ENCODE data around the gene GHR. TPM values are rescaled to one million over a fixed set of nuclear protein-coding genes. Genes with fewer than 3 reads are reported as not detected.

The GHR gene
- total and polyA plus RNA-seq, 10 of the 15 experiments (the other 5 are each of a cell fraction or from before 2014, with no cell fraction given) = 0.23 to 10.2 (median 0.48) TPM

DNA sequence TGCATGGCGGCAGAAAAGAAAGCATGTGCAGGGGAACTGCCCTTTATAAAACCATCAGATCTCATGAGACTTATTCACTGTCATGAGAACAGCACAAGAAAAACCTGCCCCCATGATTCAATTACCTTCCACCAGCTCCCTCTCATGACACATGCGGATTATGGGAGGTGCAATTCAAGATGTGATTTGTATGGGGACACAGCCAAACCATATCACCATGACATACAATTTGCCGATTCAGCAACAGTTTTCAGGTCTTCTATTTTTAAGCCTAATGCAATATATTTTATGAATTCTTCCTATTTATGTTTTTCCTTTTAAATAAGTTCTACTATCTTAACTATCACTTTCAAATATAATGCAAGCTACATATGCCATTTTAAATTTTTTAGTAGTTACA is 242.6 kb downstream of the GHR start:
- H3K36me3 ChIP-seq (ENCODE audit: control insufficient read depth in 2 of 2, insufficient read depth in 2 of 2, low read length in 1 of 2) = no peaks in the 10 kb centered on the region
- in situ Hi-C loops (cut with MboI) (no loop called here), intact Hi-C loops (cut with micrococcal nuclease; ENCODE audit: unreplicated experiment) (no loop called here)
- BruUV-seq (replicated peaks) = no TSS peak
- FAIRE-seq (no peak), ATAC-seq (no peak), DNase-seq (ENCODE audit: low read depth, low spot score) (no peak)
- H3K9me3 ChIP-seq (replicated peaks; ENCODE audit: control insufficient read depth, insufficient read depth, low read length) = no peaks in the 10 kb centered on the region
- no peak for TF ChIP-seq MEF2B (IDR thresholded peaks at IDR 0.05; ENCODE audit: partially characterized antibody, poor library complexity, severe bottlenecking)
- no peak for TF ChIP-seq STAT1 (conservative IDR thresholded peaks at IDR 0.05)
- TF ChIP-seq FOXM1 (IDR thresholded peaks at IDR 0.05; ENCODE audit: low read depth, low read length) = no peak
- no peak for TF ChIP-seq ELK1 (IDR thresholded peaks at IDR 0.05; ENCODE audit: low read depth, low read length)
- no peak for TF ChIP-seq NRF1 (conservative IDR thresholded peaks at IDR 0.05; ENCODE audit: low read depth, low read length)
- TF ChIP-seq NR2F1 (conservative IDR thresholded peaks at IDR 0.05) = no peak
- TF ChIP-seq POLR2AphosphoS5 (IDR thresholded peaks at IDR 0.05; ENCODE audit: low read length) = no peak
- TF ChIP-seq ZNF274 (IDR thresholded peaks at IDR 0.05; ENCODE audit: insufficient read depth, insufficient read length) = no peak
- TF ChIP-seq RB1 (IDR thresholded peaks at IDR 0.05; ENCODE audit: borderline replicate concordance) = no peak
- no peak for TF ChIP-seq EZH2 (IDR thresholded peaks at IDR 0.05; ENCODE audit: borderline replicate concordance, control insufficient read depth, low read depth, low read length)
- no peak for TF ChIP-seq REST (IDR thresholded peaks at IDR 0.05; ENCODE audit: low read depth, low read length)
- TF ChIP-seq CREB1 (IDR thresholded peaks at IDR 0.05; ENCODE audit: low read depth) = no peak
- TF ChIP-seq MTA2 (IDR thresholded peaks at IDR 0.05; ENCODE audit: low read depth) = no peak
- TF ChIP-seq KLF5 (IDR thresholded peaks at IDR 0.05; ENCODE audit: partially characterized antibody) = no peak
- TF ChIP-seq DPF2 (IDR thresholded peaks at IDR 0.05) = no peak
- no peak for TF ChIP-seq RELB (IDR thresholded peaks at IDR 0.05; ENCODE audit: low read depth)
- TF ChIP-seq IKZF2 (IDR thresholded peaks at IDR 0.05) = no peak
- H3K9ac ChIP-seq (ENCODE audit: control insufficient read depth, insufficient read depth, low read length) = no peak overlapping the region
- no peaks in the 10 kb centered on the region for H3K4me1 ChIP-seq (ENCODE audit: control insufficient read depth, insufficient read depth, low read length)
- no peaks in the 10 kb centered on the region for H3K27me3 ChIP-seq (replicated peaks in 1 of 2; ENCODE audit: control insufficient read depth in 2 of 2, insufficient read depth in 2 of 2, low read length in 1 of 2)
- CTCF ChIA-PET = interaction anchor here (1.9 kb wide), 1 partner anchor 10 kb away, joined by 6 read pairs; no protein-coding TSS in a partner anchor
- RAD21 ChIA-PET (ENCODE audit: unreplicated experiment) = no interaction called here
- no peaks in the 10 kb centered on the region for H3K79me2 ChIP-seq (ENCODE audit: control insufficient read depth, insufficient read depth, low read length)
- SMC1A ChIA-PET (ENCODE audit: uncharacterized antibody, unreplicated experiment) = interaction anchor here (1.2 to 2.3 kb wide), 2 partner anchors 7 to 45 kb away, joined by 3 to 10 read pairs; no protein-coding TSS in a partner anchor
- WGBS (ENCODE audit: insufficient coverage, insufficient replicate concordance, low lambda C conversion rate, missing lambda C conversion rate) = 80% methylated on average over 3 of the region's 3 CpGs
- H3K4me2 ChIP-seq (ENCODE audit: control insufficient read depth, insufficient read depth) = no peak overlapping the region
- H3K4me3 ChIP-seq = no peak overlapping the region
- POLR2A ChIA-PET = no interaction called here
- H2AFZ ChIP-seq (ENCODE audit: control insufficient read depth, low read depth, low read length) = no peak overlapping the region
- H4K20me1 ChIP-seq (ENCODE audit: control insufficient read depth, insufficient read depth) = no peaks in the 10 kb centered on the region
- no peak overlapping the region for H3K27ac ChIP-seq (ENCODE audit: control insufficient read depth, insufficient read depth)

Measured in GM12878 (cell line).